Erythroblast (primary cell): Measurements from ENCODE around the gene VRK2.

Experiments
- GATA1 ChIP-seq: IDR thresholded peaks from 2 replicates; pipeline ENCODE4 v1.6.1; 2011; ENCODE audit warnings: low read depth, mild to moderate bottlenecking, control low read depth, low read length, moderate library complexity
- POLR2A ChIP-seq: IDR thresholded peaks from 2 replicates; pipeline ENCODE4 v1.6.1; 2011; ENCODE audit warnings: mild to moderate bottlenecking, low read length

- TF ChIP-seq POLR2A = no peak
- no peak for TF ChIP-seq GATA1
These were observed 89.3 kb downstream of the VRK2 start for GRCh38 chr2:58135861-58136260.
